CD4-positive, alpha-beta T cell treated with Interferon gamma for 1 hour (primary cell): Measurements from ENCODE around the gene RAP1GAP2.
A peak's percentile ranks its signal among the peaks of the same experiment; 100 is the strongest.
"Not testable (repeated sequence)": the region's sequence is repeated elsewhere in the genome, so short reads cannot be mapped to it uniquely, and the experiment has no call there.

Experiments used
- DNase-seq: peaks from one replicate; pipeline ENCODE4 v3.0.0-alpha.2; 2020

Gene RAP1GAP2

DNA sequence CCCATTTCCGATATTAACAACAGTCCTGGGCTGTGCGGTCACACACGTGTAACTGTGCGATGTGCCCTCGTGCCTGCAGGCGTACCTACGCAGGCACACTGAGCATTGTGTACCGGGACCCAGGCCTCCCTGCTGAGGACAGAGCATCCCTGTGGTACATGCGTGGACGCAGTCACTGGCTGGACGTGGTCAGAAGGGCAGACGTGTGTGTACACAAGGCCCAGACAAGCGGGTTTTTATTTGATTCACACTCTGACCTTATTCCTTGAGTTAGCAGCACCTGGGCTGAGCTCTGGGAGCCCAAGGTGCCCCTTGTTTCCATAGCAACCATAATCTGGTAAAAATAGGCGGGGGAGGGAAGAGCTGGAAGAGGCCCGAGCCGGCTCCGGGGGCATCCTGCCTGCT lies 19.5 kb downstream of the RAP1GAP2 start:
- no peak for DNase-seq

DNA sequence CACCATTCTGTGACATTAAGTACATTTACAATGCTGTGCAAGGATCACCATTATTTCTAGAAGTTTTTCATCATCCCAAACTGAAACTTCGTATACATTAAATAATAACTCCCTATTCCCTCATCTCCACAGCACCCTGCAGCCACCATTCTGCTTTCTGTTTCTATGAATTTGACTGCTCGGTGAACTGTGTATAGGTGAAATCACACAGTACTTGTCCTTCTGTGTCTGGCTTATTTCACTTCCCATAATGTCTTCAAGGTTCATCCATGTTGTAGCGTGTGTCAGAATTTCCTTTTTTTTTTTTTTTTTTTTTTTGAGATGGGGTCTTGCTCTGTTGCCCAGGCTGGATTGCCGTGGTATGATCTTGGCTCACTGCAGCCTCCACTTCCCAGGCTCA lies 20.4 kb downstream of the RAP1GAP2 start:
- DNase-seq, result no peak

DNA sequence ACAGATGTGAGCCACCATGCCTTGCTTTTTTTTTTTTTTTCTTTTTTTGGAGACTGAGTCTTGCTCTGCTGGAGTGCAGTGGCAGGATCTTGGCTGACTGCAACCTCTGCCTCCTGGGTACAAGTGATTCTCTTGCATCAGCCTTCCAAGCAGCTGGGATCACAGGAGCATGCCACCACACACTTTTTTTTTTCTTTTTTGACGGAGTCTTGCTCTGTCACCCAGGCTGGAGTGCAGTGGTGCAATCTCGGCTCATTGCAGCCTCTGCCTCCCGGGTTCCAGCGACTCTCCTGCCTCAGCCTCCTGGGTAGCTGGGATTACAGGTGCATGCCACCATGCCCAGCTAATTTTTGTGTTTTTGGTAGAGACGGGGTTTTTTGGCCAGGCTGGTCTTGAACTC lies 23.1 kb downstream of the RAP1GAP2 start:
- not testable (repeated sequence) for DNase-seq

DNA sequence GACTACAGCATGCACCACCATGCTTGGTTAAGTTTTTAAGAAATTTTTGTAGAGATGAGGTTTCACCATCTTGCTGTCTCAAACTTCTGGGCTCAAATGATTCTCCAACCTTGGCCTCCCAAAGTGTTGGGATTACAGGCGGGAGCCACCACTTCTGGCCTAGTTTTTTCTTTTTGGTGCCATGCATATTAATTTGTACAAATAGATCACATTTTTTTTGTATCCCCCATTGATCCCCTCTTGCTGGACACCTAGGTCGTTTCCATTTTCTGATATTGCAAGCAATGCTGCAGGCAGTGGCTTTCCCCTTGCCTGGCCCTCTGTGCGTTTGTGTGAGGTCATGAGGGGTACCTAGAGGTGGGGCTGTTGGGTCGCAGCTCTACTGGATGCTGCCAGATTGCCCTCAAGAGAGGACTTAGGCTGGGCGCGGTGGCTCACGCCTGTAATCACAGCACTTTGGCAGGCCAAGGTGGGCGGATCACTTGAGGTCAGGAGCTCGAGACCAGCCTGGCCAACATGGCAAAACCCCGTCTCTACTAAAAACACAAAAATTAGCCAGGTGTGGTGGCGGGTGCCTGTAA lies 23.8 kb downstream of the RAP1GAP2 start:
- DNase-seq, result no peak

DNA sequence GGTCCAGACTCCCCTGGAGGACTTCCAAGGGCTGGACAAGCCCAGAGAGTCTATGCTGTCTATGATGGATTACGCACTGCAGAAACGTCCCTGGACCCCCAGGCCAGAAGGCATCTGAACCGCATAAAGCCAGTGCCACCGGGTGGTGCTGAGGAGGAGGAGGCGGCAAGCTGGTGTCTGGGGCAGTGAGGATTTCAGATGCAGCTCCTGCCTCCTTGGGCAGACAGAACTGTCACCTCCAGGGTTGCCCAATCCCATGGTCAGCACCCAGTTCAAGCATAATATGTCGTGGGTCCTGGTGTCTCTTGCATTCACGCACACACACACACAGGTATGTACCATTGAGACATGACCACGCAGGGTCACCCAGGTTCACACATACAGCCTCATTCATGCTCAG lies 25.6 kb downstream of the RAP1GAP2 start:
- DNase-seq, result no peak

DNA sequence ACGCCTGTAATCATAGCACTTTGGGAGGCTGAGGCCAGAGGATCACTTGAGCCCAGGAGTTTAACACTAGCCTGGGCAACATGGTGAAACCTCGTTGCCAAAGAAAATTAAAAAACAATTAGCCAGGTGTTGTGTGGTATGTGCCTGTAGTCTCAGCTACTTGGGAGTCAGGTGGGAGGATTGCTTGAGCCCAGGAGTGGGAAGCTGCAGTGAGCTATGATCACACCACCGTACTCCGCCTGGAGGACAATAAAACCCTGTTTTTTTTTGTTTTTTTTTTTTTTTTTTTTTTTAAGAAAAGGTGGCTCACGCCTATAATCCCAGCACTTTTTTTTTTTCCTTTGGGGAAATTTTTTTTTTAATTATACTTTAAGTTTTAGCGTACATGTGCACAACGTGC lies 26.1 kb downstream of the RAP1GAP2 start:
- no peak for DNase-seq

DNA sequence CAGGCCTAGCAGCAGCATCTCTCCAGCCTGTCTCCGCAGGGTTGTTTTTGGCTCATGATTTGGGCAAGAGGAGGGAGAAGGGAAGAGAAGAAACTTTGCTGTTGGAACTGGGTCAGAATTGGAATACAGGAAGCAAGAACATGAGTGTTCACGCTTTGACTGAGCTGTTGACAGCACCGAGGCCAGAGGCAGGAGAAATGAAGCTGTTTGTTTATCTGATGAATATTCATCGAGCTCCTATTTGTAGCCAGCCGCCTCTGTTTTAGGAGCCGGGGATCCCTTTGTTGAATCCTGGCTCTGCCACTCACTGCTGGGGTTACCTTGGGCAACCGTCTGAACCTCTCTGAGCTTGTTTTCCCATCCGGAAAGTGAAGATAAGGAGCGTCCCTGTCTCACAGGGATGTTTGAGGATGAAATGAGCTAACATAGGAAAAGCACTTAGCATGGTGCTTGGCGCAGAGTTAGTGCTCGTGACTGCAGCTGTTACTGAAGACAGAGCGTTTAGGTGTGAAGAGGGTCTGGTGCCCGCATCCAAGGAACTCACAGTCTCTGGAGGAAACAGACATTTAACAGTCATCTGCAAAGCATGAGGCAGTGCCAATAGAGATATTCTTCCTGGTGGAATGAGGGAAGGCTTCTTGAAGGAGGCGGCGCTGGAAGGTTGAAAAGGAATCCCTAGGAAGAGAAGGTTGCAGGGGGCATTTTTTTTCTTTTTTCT lies 29.2 kb downstream of the RAP1GAP2 start:
- no peak for DNase-seq

DNA sequence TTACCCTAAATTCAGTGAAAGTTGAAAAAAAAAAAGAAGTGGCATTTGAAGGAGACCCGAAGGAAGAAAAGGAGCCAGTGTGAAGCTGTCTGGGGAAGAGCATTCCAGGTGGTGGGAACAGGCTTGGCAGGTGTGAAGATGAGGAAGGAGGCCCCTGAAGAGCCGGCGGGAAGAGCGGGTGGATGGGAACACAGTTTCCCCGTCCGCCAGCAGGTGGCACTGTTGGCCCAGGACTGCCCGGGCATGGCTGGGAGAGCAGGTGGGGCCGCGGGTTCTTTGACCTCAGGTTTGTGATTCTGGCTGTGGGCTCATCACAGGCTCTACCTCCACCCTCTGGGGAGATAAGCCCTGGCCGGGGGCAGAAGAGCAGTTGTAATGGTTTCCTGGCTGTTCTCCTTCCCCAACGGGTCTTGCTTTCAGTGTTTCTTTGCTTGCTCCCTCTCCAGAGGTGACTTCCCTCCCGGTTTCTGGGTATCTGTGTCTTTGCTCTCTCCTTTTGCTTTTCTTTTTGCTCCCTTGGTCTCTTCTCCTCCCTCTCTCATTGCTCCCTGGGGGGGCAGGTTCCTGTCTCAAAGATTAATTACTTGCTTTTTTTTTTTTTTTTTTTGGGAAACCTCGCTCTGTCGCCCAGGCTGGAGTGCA lies 32.3 kb downstream of the RAP1GAP2 start:
- peak; percentile 70 for DNase-seq

DNA sequence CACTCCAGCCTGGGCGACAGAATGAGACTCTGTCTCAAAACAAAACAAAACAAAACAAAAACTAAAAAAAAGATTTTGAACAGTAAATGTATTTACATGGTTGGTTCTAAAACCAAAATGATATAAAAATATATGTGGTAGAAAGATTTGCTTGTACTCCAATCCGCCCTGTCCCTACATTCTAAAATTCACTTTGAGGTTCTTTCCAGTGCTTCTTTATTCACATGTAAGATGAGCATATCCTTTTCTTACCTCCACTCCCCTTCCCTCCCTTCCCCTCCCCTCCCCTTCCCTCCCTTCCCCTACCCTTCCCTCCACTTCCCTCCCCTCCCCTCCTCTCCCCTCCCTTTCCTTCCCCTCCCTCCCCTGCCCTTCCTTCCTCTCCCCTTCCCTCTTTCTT lies 34.4 kb downstream of the RAP1GAP2 start:
- DNase-seq, result no peak

DNA sequence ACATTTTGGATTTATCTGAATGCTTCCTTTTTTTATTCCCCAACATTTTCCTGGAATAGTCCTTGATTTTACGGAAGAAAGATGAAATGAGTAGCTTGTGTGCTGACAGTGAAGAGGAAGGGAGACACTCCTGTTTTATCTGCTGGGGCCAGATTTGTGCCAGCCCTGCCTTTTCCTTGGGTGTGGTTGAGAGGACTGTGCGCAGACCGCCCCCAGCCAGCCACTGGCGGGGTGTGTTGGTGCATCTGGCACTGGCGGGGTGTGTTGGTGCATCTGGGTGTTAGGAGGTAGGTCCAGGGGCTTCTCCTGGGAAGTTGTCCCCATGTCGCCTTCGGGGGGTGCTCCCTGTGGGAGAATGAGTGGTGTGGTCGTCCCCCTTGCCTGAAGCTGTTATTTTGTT lies 39.5 kb downstream of the RAP1GAP2 start:
- no peak for DNase-seq

DNA sequence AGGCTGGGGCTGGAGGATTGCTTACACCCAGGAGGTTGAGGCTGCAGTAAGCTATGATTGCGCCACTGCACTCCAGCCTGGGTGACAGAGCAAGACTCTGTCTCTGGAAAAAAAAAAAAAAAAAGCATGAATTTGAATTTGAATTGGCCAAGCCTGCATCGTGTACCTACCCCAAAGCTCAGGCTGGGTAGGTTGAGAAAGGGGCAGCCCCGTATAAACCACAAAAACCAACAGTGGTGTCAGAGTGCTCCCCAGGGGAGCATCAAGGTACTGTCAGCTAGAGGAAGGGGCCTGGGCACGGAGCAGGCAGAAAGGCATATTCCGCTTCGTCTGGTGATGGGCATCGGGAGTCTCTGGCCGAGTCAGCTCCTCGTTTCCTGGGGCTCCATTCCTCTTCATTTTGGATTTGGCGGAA lies 40.9 kb downstream of the RAP1GAP2 start:
- DNase-seq, result peak; percentile 67

DNA sequence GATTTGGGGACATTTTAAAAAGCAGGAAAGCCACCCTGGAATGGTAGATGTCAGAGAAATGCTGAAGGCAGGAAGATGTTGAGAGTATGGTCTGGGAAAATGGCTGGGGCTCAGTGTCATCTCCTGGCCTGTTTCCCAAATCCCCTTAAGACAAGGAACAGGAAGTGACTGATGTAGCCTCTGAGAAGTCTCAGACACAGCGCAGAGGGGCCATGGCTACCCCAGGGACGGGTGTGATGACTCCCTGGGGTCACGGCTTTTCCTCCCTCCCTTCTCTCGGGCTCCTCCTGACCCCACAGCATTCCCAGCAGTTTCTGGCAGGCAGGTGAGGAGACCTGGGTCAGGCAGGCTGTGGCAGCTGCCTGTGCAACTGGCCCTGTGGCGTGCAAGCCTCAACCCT lies 45.4 kb downstream of the RAP1GAP2 start:
- DNase-seq, result no peak

DNA sequence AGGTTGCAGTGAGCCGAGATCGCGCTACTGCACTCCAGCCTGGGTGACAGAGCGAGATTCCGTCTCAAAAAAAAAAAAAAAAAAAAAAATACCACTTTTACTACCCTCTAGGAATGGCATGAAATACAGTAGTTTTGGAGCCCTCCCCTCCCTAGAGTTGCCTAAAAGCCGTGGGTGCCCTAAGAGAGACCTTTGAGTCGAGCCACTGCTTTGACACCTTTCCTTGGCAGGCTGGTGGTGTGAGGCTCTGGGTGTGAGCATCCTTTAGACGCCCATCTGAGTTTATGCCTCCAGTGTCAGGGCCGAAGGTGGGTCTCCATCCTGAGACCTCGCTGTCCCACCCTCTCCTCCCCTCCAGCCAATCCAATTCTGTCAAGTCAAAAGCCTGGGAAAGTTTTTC lies 46.2 kb downstream of the RAP1GAP2 start:
- no peak for DNase-seq

DNA sequence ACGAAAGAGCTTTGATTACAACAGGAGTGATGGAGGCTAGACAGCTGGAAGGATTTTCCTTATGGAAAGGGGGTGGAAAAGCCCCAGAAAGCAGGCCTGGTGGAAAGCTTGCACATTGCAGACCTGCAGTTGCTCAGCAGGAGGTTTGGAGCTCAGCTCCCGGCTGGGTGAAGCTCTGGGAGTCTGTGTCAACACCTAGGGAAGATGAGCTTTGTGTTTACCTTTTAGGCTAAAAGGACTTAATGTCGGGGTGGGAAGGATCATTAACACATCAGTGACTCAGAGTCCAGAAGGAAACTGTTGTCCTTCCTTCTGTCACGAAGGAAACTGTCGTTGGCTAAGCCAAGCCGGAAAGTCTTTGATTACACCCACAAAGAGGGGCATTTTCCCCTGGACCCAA lies 48.2 kb downstream of the RAP1GAP2 start:
- no peak for DNase-seq

DNA sequence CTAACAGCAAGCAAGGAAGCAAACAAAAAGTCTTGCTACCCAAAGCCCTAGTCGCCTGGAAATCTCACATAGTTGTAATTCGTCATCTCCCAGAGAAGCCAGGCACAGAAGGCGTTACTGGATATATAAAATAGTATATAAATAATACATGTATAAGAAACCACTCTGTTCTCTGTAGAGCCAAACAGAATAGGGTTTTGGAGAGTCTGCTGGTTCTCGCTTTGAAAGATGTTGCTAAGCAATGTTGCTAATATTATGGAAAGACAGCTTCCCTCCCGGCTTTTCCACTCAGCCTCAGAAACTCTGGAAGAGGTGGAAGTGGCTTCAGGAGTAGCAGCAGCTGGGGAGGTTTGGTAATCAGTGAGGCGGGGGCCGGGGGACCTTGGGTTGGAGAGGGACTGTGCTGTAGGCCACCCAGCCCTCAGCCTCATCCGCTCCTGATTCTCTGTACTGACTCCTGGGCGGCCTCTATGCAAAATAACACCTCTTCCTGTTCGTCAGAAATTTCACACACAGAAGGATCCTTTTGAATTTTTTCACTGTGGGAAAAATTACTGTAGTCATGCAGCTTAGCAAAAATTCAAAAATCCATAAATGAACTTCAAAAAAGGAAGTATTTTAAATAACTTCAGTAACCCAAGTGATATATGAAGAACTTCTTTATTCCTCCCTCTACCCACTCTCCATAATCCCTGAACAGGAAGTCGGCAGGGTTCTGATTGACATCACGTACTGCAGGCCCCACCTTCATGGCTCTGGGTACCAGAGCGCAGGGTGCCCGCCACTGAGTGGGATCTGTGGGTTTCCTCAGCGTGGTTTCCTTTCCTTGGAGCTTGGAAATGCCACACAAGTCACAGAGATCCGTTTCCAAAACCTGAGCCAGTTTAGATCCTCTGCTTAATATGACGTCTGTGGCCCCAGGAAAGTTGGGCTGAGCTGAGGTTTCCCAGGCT lies 51.4 kb downstream of the RAP1GAP2 start:
- no peak for DNase-seq

DNA sequence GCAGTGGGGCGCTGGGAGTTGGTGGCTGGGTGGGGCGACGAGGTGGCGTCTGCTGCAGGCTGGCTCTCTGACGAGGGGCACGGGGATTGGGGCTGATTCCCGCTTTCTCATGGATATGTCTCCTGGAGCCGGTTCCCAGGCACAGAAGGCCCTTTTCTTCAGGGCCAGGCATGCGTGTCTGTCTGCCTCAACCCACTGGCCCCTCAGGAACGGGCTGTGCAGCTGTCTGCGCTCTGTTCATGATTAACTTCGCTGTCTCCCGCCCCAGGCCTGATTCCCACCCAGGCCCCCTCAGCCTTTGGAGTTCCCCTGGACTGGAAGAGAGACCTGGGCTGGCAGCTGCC lies 53.1 kb downstream of the RAP1GAP2 start:
- DNase-seq, result no peak

DNA sequence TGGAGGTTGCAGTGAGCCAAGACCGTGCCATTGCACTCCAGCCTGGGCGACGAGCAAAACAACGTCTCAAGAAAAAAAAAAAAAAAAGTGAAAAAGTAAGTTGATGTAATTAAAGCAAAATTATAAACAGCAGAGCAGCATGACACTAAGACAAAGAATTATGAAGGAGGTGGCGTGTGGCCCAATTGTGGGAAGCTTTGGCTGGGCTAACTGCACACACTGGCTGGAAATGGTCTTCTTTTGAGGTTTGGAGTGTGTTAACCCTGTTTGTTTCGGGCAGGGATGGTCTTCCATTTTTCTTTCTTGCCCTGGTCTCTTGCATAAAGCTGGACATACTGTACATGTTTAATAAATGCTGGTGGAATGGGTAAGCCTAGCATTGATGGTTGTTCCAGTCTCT lies 54.8 kb downstream of the RAP1GAP2 start:
- DNase-seq, result no peak

DNA sequence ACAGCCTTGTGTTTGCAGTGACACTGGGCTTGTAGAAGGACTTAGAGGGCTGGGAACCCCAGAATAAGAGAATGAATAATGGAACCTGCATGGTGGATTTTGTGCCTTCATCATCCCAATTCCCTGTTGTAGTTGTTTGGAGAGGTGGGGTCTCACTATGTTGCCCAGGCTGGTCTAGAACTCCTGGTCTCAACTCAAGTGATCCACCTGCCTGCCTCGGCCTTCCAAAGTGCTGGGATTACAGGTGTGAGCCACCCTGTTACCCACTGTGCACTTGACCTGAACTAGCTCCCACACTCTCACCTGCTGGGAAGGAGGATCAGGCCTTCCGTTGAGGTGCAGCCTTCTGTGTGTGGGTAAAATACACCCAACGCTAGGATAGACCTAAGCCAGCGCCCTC lies 55.4 kb downstream of the RAP1GAP2 start:
- DNase-seq, result no peak

DNA sequence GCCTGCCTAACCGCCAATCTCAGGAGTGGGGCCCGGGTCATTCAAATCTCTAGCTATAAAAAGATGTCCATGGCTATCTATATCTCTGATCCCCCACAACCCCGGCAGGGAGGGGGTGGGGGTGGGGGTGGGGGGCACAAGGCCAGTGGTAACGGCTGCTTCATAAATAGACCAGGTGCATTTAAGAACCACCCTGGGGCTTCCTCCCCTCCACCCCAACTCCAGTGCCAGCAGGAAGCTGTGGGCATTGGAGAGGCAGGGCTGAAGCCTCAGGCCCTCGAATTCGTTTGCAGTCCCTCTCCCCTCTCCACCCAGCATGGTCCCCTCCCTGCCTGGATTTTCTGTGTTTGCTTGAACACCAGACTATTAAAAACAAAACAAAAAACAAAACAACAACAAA lies 56.0 kb downstream of the RAP1GAP2 start:
- no peak for DNase-seq

DNA sequence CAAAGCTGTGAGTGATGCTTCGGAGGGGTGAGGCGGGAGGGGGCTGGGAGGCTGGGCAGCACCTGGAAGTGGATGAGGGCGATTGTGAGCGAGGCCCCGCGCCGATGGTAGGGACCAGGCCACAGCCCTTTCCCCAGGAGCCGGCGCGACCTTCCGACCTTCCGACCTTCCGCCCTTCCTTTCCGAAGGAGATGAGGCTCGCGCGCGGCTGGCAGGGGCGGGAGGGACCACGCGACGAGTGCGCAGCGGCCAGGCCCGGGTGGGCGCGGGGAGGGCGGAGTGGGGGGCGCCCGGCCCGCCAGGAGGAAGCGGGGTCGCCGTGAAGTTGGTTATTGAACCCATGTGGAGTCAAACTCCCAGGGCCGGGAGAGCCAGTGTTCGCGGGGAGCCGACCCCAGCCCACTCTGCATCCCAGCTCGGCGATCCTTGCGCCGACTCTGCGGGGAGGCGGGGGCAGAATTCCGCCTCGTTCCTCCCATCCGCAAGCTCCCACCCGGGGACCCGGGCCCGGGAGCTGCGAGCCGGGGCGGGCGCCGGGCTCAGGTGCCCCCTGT lies 56.6 kb downstream of the RAP1GAP2 start:
- DNase-seq, result no peak

DNA sequence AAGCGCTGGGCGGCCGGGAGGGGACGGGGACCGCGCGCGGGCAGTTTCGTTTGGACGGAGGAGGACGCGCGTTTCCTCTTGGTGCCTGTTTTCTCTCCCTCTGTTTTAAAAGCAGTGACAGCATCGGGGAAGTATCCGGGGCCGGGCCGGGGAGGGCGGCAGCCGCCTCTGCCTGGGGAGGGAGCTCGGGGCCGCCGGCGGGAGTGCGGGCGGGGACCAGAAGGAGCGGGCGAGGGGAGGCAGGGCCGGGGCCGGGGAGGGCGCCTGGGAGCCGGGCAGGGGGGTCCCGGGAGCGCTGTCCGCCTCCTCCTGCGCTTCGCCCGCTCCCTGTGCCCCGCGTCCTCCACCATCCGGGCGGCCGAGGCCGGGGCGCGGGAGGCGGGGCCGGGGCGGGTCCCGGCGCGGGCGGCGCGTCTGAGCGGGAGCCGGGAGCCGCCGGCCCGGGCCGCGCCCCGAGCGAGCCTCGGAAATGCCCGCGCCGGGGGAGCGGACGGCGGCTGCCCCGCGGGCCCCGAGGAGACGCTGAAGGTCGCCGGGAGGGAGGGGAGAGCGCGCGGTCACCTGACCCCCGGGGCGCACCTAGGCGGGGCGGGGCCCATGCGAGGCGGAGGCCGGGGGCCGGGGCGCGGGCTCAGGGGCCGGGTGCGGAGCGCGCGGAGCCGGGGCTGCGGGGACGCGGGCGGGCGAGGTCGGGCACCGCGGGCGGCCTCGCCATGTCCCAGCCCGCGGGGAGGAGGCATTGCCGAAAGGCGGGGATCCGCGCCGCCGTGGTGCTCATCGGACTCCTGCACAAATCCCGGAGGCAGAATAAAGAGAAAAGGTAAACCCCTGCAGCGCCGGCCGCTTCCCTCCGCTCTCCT lies 57.3 kb downstream of the RAP1GAP2 start:
- no peak for DNase-seq
